Measurements from ENCODE around the gene PIK3R2. TPM values are rescaled to one million over a fixed set of nuclear protein-coding genes. Genes with fewer than 3 reads are reported as not detected.

The PIK3R2 gene
- total and polyA plus RNA-seq, 2 experiments from 2014 or later = 8.5 to 66.6 TPM

GRCh38 chr19:18128044-18128443, 24.9 kb upstream of the PIK3R2 start:
- H2AFZ ChIP-seq = no peak overlapping the region
- peaks cover 35% of the 10 kb centered on the region for H3K36me3 Mint-ChIP-seq (ENCODE audit: low read depth)

More at GRCh38 chr19:18128044-18128443, 24.9 kb upstream of the PIK3R2 start:
- no peak overlapping the region for H3K4me2 ChIP-seq
- H3K4me3 ChIP-seq = no peak overlapping the region
- ATAC-seq = no peak
- H3K9me3 Mint-ChIP-seq = peaks cover 3% of the 10 kb centered on the region; the same call in 1 of the 3 replicates
- no peaks in the 10 kb centered on the region for H3K4me1 ChIP-seq (ENCODE audit: insufficient read depth)
- no peaks in the 10 kb centered on the region; the same call in 1 of the 2 replicates for H3K36me3 ChIP-seq (ENCODE audit: insufficient read depth)
- no peaks in the 10 kb centered on the region for H3F3A ChIP-seq (replicated peaks; ENCODE audit: low read depth)
- H3K27ac ChIP-seq (ENCODE audit: low read depth) = no peak overlapping the region
- H3K79me2 ChIP-seq (replicated peaks; ENCODE audit: insufficient read depth) = no peaks in the 10 kb centered on the region
- no peak for DNase-seq (ENCODE audit: low spot score)
- H3K9me2 ChIP-seq (ENCODE audit: insufficient read depth) = no peaks in the 10 kb centered on the region
- no peaks in the 10 kb centered on the region for H3K4me1 Mint-ChIP-seq
- H3K27me3 ChIP-seq (ENCODE audit: insufficient read depth) = no peaks in the 10 kb centered on the region
- H4K20me1 ChIP-seq (replicated peaks; ENCODE audit: insufficient read depth) = peaks cover 8% of the 10 kb centered on the region; the same call in 1 of the 2 replicates
- TF ChIP-seq ZNF114 (CRISPR knock-in tag; IDR thresholded peaks at IDR 0.05) = no peak
- TF ChIP-seq REST (IDR thresholded peaks at IDR 0.05; ENCODE audit: unreplicated experiment) = no peak
- no peak for TF ChIP-seq ZNF462 (CRISPR knock-in tag; IDR thresholded peaks at IDR 0.05)
- no peak for TF ChIP-seq STAT1 (IDR thresholded peaks at IDR 0.05; ENCODE audit: unreplicated experiment)
- H3K27me3 Mint-ChIP-seq (ENCODE audit: insufficient read depth, low read depth, poor library complexity) = peaks cover 6% of the 10 kb centered on the region
- H3K27ac Mint-ChIP-seq = no peak overlapping the region
- H3K4me3 Mint-ChIP-seq = no peak overlapping the region

All from GM23338 (cell line).